IPS DF 6.9 (cell line): ENCODE measurements around the gene RWDD2A.

Source experiments
- DNase-seq: peaks from one replicate; pipeline ENCODE4 v3.0.0-alpha.2; 2013; ENCODE audit warnings: low read depth, low spot score
- H3K27ac ChIP-seq: one replicate; pipeline ENCODE4 v1.5.1; 2013; ENCODE audit warnings: low read length, control low read depth
- H3K27me3 ChIP-seq: 2 replicates; pipeline ENCODE4 v1.6.1; 2013; ENCODE audit warnings: mild to moderate bottlenecking, low read length; ENCODE audit not compliant: control insufficient read depth, insufficient read depth
- H3K36me3 ChIP-seq: 2 replicates; pipeline ENCODE4 v1.6.1; 2013; ENCODE audit warnings: low read length; ENCODE audit not compliant: control insufficient read depth, insufficient read depth
- H3K4me1 ChIP-seq: 2 replicates; pipeline ENCODE4 v1.6.1; 2013; ENCODE audit warnings: low read length; ENCODE audit not compliant: control insufficient read depth, insufficient read depth
- H3K4me3 ChIP-seq: 2 replicates; pipeline ENCODE4 v1.5.1; 2013; ENCODE audit warnings: mild to moderate bottlenecking, low read length
- H3K9me3 ChIP-seq: 2 replicates; pipeline ENCODE4 v1.6.1; 2013; ENCODE audit warnings: low read length, inconsistent platforms; ENCODE audit not compliant: control insufficient read depth, insufficient read depth
- WGBS: extraction: QIAGEN DNeasy Blood & Tissue Kit; methylation state at CpG from one replicate; pipeline ENCODE4 v1.1.7; 2013; ENCODE audit warnings: mixed read lengths, missing lambda C conversion rate; ENCODE audit not compliant: insufficient read length, insufficient coverage; 5-methylcytosine and 5-hydroxymethylcytosine counted together

Gene RWDD2A

GRCh38 chr6:83192871-83193746 is at the start of gene RWDD2A, which contains the start of gene PGM3:
TSS of gene RWDD2A (plus strand) at chr6:83193357. CDS start at chr6:83194452, 1,095 bp downstream.
TSS of gene PGM3 (minus strand) at chr6:83193265. CDS start at chr6:83191012, 2,253 bp downstream.
- DNase-seq: no peak
- no peak within 1 kb of the TSS for H3K27ac ChIP-seq
- no peaks in the 10 kb centered on the region for H3K27me3 ChIP-seq
- no CpG with 5 or more reads among the region's 88 CpGs for WGBS
- peak within 1 kb of the TSS; percentile 88 for H3K4me3 ChIP-seq
- no peaks in the 10 kb centered on the region for H3K4me1 ChIP-seq
- H3K9me3 ChIP-seq: no peaks in the 10 kb centered on the region
- peaks cover 9% of the 10 kb centered on the region for H3K36me3 ChIP-seq

- DNase-seq: no peak
- Histone ChIP-seq H3K4me3 (no peak overlapping the region), H3K27ac (no peak overlapping the region), H3K4me1 (no peaks in the 10 kb centered on the region), H3K27me3 (no peaks in the 10 kb centered on the region), H3K9me3 (no peaks in the 10 kb centered on the region), H3K36me3 (no peaks in the 10 kb centered on the region; the same call in 1 of the 2 replicates)
- WGBS: no CpG with 5 or more reads among the region's 2 CpGs
These were observed 42.0 kb upstream of the RWDD2A start for GRCh38 chr6:83151114-83151513.

GRCh38 chr6:83152913-83153312 is 40.2 kb upstream of the RWDD2A start:
- no peaks in the 10 kb centered on the region; the same call in 1 of the 2 replicates for H3K36me3 ChIP-seq

DNA sequence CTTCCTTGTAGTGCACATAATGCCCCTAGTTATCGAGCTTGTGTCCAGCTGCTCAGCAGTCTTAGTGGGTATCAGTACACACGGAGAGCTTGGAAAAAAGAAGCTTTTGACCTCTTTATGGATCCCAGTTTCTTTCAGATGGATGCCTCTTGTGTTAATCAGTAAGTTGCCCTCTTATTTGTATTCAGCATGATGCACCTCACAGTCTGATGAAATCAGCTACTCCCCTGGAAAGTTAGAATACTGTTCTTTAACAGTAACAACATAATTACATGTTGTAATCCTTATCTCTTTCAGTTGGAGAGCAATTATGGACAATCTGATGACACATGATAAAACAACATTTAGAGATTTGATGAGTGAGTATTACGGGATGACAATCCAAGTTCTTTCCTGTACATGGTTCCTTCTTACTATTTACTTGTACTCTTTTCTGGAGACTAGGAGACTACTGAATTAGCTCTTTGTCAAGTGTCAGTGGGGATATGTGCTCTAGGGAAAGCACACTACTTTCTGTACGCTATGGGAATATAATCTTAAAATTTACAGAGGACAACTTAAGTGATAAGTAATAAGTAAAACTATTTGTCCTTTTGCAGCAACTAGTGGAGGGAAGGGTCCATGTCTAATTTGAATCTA is 39.2 kb upstream of the RWDD2A start:
- no peak overlapping the region for H3K4me3 ChIP-seq
- no peaks in the 10 kb centered on the region for H3K9me3 ChIP-seq
- H3K27ac ChIP-seq: no peak overlapping the region
- H3K36me3 ChIP-seq: no peaks in the 10 kb centered on the region; the same call in 1 of the 2 replicates
- WGBS: no CpG with 5 or more reads among the region's 4 CpGs
- DNase-seq: no peak
- no peaks in the 10 kb centered on the region for H3K27me3 ChIP-seq
- no peaks in the 10 kb centered on the region for H3K4me1 ChIP-seq

More at GRCh38 chr6:83152913-83153312, 40.2 kb upstream of the RWDD2A start:
- Histone ChIP-seq H3K9me3 (no peaks in the 10 kb centered on the region), H3K4me3 (no peak overlapping the region), H3K27me3 (no peaks in the 10 kb centered on the region), H3K4me1 (no peaks in the 10 kb centered on the region), H3K27ac (no peak overlapping the region)
- no peak for DNase-seq
- WGBS: no CpG with 5 or more reads among the region's 1 CpG

DNA sequence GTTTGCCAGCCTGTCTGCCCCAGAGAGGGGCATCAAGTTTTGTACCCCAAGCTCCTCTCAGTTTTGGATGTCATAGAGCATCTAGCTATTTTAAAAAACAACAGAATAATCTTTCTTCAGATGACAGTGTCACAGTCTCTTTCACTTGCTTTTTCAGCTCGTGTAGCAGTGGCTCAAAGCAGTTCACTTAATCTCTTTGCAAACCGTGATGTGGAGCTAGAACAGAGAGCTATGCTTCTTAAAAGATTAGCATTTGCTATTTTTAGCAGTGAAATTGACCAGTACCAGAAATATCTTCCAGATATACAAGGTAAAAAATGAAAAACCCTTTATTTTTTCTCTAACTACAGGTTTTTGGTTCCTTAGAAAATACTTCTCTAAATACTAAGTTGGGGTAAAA is 37.4 kb upstream of the RWDD2A start:
- DNase-seq: no peak
- no peak overlapping the region for H3K4me3 ChIP-seq
- WGBS: no CpG with 5 or more reads among the region's 2 CpGs
- no peaks in the 10 kb centered on the region for H3K27me3 ChIP-seq
- H3K36me3 ChIP-seq: no peaks in the 10 kb centered on the region; the same call in 1 of the 2 replicates
- H3K4me1 ChIP-seq: no peaks in the 10 kb centered on the region
- no peaks in the 10 kb centered on the region for H3K9me3 ChIP-seq
- H3K27ac ChIP-seq: no peak overlapping the region

- H3K27ac ChIP-seq: no peak overlapping the region
- WGBS: no CpG with 5 or more reads among the region's 1 CpG
- H3K9me3 ChIP-seq: no peaks in the 10 kb centered on the region
- no peak for DNase-seq
- no peaks in the 10 kb centered on the region for H3K27me3 ChIP-seq
- no peaks in the 10 kb centered on the region; the same call in 1 of the 2 replicates for H3K36me3 ChIP-seq
- H3K4me1 ChIP-seq: no peaks in the 10 kb centered on the region
- H3K4me3 ChIP-seq: no peak overlapping the region
These were observed 33.0 kb upstream of the RWDD2A start for GRCh38 chr6:83160167-83160566.

GRCh38 chr6:83167726-83168278 is 25.4 kb upstream of the RWDD2A start:
- DNase-seq: no peak
- no CpG with 5 or more reads among the region's 5 CpGs for WGBS
- peaks cover 25% of the 10 kb centered on the region; the same call in 1 of the 2 replicates for H3K36me3 ChIP-seq
- H3K4me3 ChIP-seq: no peak overlapping the region
- H3K27me3 ChIP-seq: no peaks in the 10 kb centered on the region
- no peaks in the 10 kb centered on the region for H3K4me1 ChIP-seq
- no peaks in the 10 kb centered on the region for H3K9me3 ChIP-seq
- no peak overlapping the region for H3K27ac ChIP-seq

DNA sequence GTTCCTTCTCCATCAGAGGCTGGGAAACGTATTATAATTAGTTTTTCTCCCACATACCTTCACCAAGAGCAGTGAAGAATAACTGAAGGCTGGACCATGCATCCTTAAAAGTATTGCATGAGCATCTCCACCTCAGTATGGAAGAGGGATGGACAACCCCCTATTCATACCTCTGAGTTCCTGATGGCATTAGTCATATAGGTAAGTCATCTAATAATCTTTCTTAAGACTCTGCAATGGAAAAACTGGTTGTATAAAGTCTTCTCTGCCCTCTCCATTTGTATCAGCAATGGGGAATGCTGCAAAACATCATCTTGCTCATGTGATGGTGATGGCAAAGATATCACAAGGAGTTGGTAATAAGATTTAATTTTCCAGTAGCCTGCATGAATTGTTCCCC is 24.6 kb upstream of the RWDD2A start:
- DNase-seq: no peak
- H3K27me3 ChIP-seq: no peaks in the 10 kb centered on the region
- no peaks in the 10 kb centered on the region for H3K9me3 ChIP-seq
- no CpG with 5 or more reads among the region's 1 CpG for WGBS
- H3K4me3 ChIP-seq: no peak overlapping the region
- H3K36me3 ChIP-seq: peaks cover 26% of the 10 kb centered on the region; the same call in 1 of the 2 replicates
- no peak overlapping the region for H3K27ac ChIP-seq
- no peaks in the 10 kb centered on the region for H3K4me1 ChIP-seq

- H3K4me3 ChIP-seq: no peak overlapping the region
- H3K9me3 ChIP-seq: no peaks in the 10 kb centered on the region
- H3K27me3 ChIP-seq: no peaks in the 10 kb centered on the region
- H3K36me3 ChIP-seq: peaks cover 27% of the 10 kb centered on the region; the same call in 1 of the 2 replicates
- no peaks in the 10 kb centered on the region for H3K4me1 ChIP-seq
- DNase-seq: no peak
- no peak overlapping the region for H3K27ac ChIP-seq
These were observed 24.1 kb upstream of the RWDD2A start for GRCh38 chr6:83169106-83169505.

GRCh38 chr6:83169511-83169910 is 23.6 kb upstream of the RWDD2A start:
- Histone ChIP-seq H3K27me3 (no peaks in the 10 kb centered on the region), H3K4me1 (no peaks in the 10 kb centered on the region), H3K27ac (no peak overlapping the region), H3K36me3 (peaks cover 27% of the 10 kb centered on the region; the same call in 1 of the 2 replicates), H3K4me3 (no peak overlapping the region), H3K9me3 (no peaks in the 10 kb centered on the region)
- WGBS: no CpG with 5 or more reads among the region's 1 CpG
- no peak for DNase-seq
